HepG2 (cell line): ENCODE results near the gene MIF4GD. TPM values are rescaled to one million over a fixed set of nuclear protein-coding genes. Genes with fewer than 3 reads are reported as not detected.

Experiments used
- BRF2 ChIP-seq: sonication (generic); formaldehyde crosslinking; IDR thresholded peaks from 2 replicates; pipeline ENCODE4 v1.8.1; 2022; ENCODE audit warnings: mild to moderate bottlenecking, missing genetic modification reagents
- CBFB ChIP-seq: sonication (generic); formaldehyde crosslinking; IDR thresholded peaks from 2 replicates; pipeline ENCODE4 v1.4.0; 2020; ENCODE audit warnings: missing genetic modification reagents
- DPF2 ChIP-seq: sonication (generic); formaldehyde crosslinking; IDR thresholded peaks from 2 replicates; pipeline ENCODE4 v1.4.0; 2020; ENCODE audit warnings: mild to moderate bottlenecking, low read depth, missing genetic modification reagents, borderline replicate concordance
- E2F5 ChIP-seq: sonication (generic); formaldehyde crosslinking; conservative IDR thresholded peaks from 2 replicates; pipeline ENCODE4 v1.4.0; 2020; ENCODE audit warnings: missing genetic modification reagents
- FOXO4 ChIP-seq: sonication (generic); formaldehyde crosslinking; conservative IDR thresholded peaks from 2 replicates; pipeline ENCODE4 v1.8.1; 2023; ENCODE audit warnings: missing genetic modification reagents
- KLF16 ChIP-seq, 2 experiments: sonication (generic) in 1 of 2; formaldehyde crosslinking in 1 of 2; IDR thresholded peaks; 2 replicates each; pipeline versions ENCODE4 v1.6.1 to v1.8.0; 2016 to 2023; ENCODE audit warnings: missing genetic modification reagents in 2 of 2, missing compliant biosample characterization in 1 of 2
- MIXL1 ChIP-seq: IDR thresholded peaks from 2 replicates; pipeline ENCODE4 v1.6.1; 2016
- NCOR1 ChIP-seq: fragments of 200-600 bp; sonication (generic); IDR thresholded peaks from 2 replicates; pipeline ENCODE4 v1.7.0; 2017; ENCODE audit warnings: antibody characterized with exemption, low read length, borderline replicate concordance
- NFE2 ChIP-seq: sonication (generic); formaldehyde crosslinking; IDR thresholded peaks from 2 replicates; pipeline ENCODE4 v1.4.0; 2020; ENCODE audit warnings: missing genetic modification reagents
- NR2F6 ChIP-seq, 2 experiments: IDR thresholded peaks; 2 replicates each; pipeline ENCODE4 v1.6.1; 2016; ENCODE audit warnings: antibody characterized with exemption in 1 of 2, mild to moderate bottlenecking in 1 of 2
- RNF2 ChIP-seq: fragments of 450-650 bp; conservative IDR thresholded peaks from 2 replicates; pipeline ENCODE4 v1.6.1; 2016; ENCODE audit warnings: low read depth
- SAP130 ChIP-seq: IDR thresholded peaks from 2 replicates; pipeline ENCODE4 v1.6.1; 2016; ENCODE audit warnings: low read depth
- SKI ChIP-seq: fragments of 450-650 bp; IDR thresholded peaks from one replicate; pipeline ENCODE4 v1.6.1; 2018; ENCODE audit warnings: mild to moderate bottlenecking; ENCODE audit not compliant: partially characterized antibody
- SNAI1 ChIP-seq: sonication (generic); formaldehyde crosslinking; IDR thresholded peaks from 2 replicates; pipeline ENCODE4 v1.5.0; 2020; ENCODE audit warnings: mild to moderate bottlenecking, missing genetic modification reagents, borderline replicate concordance
- ZBTB21 ChIP-seq: sonication (generic); formaldehyde crosslinking; IDR thresholded peaks from 2 replicates; pipeline ENCODE4 v1.4.0; 2020; ENCODE audit warnings: missing genetic modification reagents
- ZNF263 ChIP-seq: sonication (generic); formaldehyde crosslinking; IDR thresholded peaks from 2 replicates; pipeline ENCODE4 v1.4.0; 2020; ENCODE audit warnings: missing genetic modification reagents
- ZNF629 ChIP-seq: sonication (generic); formaldehyde crosslinking; conservative IDR thresholded peaks from 2 replicates; pipeline ENCODE4 v1.5.0; 2020; ENCODE audit warnings: missing genetic modification reagents
- ZNF703 ChIP-seq: sonication (generic); formaldehyde crosslinking; IDR thresholded peaks from 2 replicates; pipeline ENCODE4 v1.5.1; 2020; ENCODE audit warnings: missing genetic modification reagents, mild to moderate bottlenecking, moderate library complexity, borderline replicate concordance
- ZNF713 ChIP-seq: sonication (generic); formaldehyde crosslinking; IDR thresholded peaks from 2 replicates; pipeline ENCODE4 v1.4.0; 2020; ENCODE audit warnings: mild to moderate bottlenecking, missing genetic modification reagents
- polyA plus RNA-seq, 8 experiments: library from polyadenylated mRNA; depleted of rRNA in 3 of 8; stranded (reverse) in 7 of 8; unstranded in 1 of 8; fragments of >200 nt; fragmentation: Illumina TruSeq in 4 of 8; extraction: Trizol in 4 of 8; gene quantifications; 2 replicates each; pipeline versions ENCODE4 v1.2.1 to v1.2.3, GENCODE V29; 2011 to 2016; ENCODE audit warnings: low read depth in 4 of 8, missing spikeins in 1 of 8, mixed read lengths in 1 of 8; ENCODE audit not compliant: insufficient read depth in 1 of 8
- total RNA-seq, 5 experiments: library from RNA; depleted of rRNA; stranded (reverse); fragments of >200 nt; fragmentation: Illumina TruSeq; extraction: Trizol; gene quantifications; 2 replicates each; pipeline ENCODE4 v1.2.3, GENCODE V29; 2016; ENCODE audit warnings: low read depth in 1 of 5
- TF ChIP-seq, protein P1 (sequence below): sonication (generic); formaldehyde crosslinking; conservative IDR thresholded peaks from 2 replicates; pipeline ENCODE4 v1.4.0; 2020; ENCODE audit warnings: missing genetic modification reagents
- TF ChIP-seq, protein P2 (sequence below): sonication (generic); formaldehyde crosslinking; conservative IDR thresholded peaks from 2 replicates; pipeline ENCODE4 v1.5.0; 2020; ENCODE audit warnings: missing genetic modification reagents
- TF ChIP-seq, protein P3 (sequence below): sonication (generic); formaldehyde crosslinking; IDR thresholded peaks from 2 replicates; pipeline ENCODE4 v1.4.0; 2020; ENCODE audit warnings: missing genetic modification reagents
- TF ChIP-seq, protein P4 (sequence below): sonication (generic); formaldehyde crosslinking; IDR thresholded peaks from 2 replicates; pipeline ENCODE4 v1.5.0; 2020; ENCODE audit warnings: missing genetic modification reagents

The MIF4GD gene
- total and polyA plus RNA-seq, 2 of the 13 experiments (the other 11 are each of a cell fraction or from before 2014, with no cell fraction given), result 14.0 to 28.0 TPM

GRCh38 chr17:75288770-75289114, 17.7 kb upstream of the MIF4GD start (continued):
- TF ChIP-seq, protein P1, sequence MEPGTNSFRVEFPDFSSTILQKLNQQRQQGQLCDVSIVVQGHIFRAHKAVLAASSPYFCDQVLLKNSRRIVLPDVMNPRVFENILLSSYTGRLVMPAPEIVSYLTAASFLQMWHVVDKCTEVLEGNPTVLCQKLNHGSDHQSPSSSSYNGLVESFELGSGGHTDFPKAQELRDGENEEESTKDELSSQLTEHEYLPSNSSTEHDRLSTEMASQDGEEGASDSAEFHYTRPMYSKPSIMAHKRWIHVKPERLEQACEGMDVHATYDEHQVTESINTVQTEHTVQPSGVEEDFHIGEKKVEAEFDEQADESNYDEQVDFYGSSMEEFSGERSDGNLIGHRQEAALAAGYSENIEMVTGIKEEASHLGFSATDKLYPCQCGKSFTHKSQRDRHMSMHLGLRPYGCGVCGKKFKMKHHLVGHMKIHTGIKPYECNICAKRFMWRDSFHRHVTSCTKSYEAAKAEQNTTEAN (CRISPR knock-in tag), result peak; percentile 61
- no peak for TF ChIP-seq MIXL1
- TF ChIP-seq, protein P2, sequence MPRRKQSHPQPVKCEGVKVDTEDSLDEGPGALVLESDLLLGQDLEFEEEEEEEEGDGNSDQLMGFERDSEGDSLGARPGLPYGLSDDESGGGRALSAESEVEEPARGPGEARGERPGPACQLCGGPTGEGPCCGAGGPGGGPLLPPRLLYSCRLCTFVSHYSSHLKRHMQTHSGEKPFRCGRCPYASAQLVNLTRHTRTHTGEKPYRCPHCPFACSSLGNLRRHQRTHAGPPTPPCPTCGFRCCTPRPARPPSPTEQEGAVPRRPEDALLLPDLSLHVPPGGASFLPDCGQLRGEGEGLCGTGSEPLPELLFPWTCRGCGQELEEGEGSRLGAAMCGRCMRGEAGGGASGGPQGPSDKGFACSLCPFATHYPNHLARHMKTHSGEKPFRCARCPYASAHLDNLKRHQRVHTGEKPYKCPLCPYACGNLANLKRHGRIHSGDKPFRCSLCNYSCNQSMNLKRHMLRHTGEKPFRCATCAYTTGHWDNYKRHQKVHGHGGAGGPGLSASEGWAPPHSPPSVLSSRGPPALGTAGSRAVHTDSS (CRISPR knock-in tag), result no peak
- peak; percentile 48; the same call in 1 of the 2 replicates for TF ChIP-seq ZNF703 (CRISPR knock-in tag)
- TF ChIP-seq DPF2 (CRISPR knock-in tag), result 0 out of 2 replicates have a peak, but pooled peaks have one; percentile 10
- no peak for TF ChIP-seq ZBTB21 (CRISPR knock-in tag)
- no peak for TF ChIP-seq CBFB (CRISPR knock-in tag)
- no peak for TF ChIP-seq FOXO4 (CRISPR knock-in tag)
- TF ChIP-seq ZNF629, result no peak; the same call in 1 of the 2 replicates
- TF ChIP-seq NCOR1, result no peak
- no peak for TF ChIP-seq ZNF263 (CRISPR knock-in tag)
- TF ChIP-seq NR2F6 (IDR thresholded peaks at IDR 0.05), result no peak
- TF ChIP-seq NR2F6 (CRISPR knock-in tag; IDR thresholded peaks at IDR 0.05), result 0 out of 2 replicates have a peak, but pooled peaks have one; percentile 27
- TF ChIP-seq SKI, result no peak
- TF ChIP-seq BRF2, result no peak
- TF ChIP-seq RNF2, result no peak
- TF ChIP-seq, protein P3, sequence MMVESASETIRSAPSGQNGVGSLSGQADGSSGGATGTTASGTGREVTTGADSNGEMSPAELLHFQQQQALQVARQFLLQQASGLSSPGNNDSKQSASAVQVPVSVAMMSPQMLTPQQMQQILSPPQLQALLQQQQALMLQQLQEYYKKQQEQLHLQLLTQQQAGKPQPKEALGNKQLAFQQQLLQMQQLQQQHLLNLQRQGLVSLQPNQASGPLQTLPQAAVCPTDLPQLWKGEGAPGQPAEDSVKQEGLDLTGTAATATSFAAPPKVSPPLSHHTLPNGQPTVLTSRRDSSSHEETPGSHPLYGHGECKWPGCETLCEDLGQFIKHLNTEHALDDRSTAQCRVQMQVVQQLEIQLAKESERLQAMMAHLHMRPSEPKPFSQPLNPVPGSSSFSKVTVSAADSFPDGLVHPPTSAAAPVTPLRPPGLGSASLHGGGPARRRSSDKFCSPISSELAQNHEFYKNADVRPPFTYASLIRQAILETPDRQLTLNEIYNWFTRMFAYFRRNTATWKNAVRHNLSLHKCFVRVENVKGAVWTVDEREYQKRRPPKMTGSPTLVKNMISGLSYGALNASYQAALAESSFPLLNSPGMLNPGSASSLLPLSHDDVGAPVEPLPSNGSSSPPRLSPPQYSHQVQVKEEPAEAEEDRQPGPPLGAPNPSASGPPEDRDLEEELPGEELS (CRISPR knock-in tag), result peak; percentile 33; the same call in 1 of the 2 replicates
- TF ChIP-seq, protein P4, sequence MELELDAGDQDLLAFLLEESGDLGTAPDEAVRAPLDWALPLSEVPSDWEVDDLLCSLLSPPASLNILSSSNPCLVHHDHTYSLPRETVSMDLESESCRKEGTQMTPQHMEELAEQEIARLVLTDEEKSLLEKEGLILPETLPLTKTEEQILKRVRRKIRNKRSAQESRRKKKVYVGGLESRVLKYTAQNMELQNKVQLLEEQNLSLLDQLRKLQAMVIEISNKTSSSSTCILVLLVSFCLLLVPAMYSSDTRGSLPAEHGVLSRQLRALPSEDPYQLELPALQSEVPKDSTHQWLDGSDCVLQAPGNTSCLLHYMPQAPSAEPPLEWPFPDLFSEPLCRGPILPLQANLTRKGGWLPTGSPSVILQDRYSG (CRISPR knock-in tag), result no peak
- TF ChIP-seq NFE2 (CRISPR knock-in tag), result no peak
- TF ChIP-seq ZNF713 (CRISPR knock-in tag), result no peak
- no peak for TF ChIP-seq SAP130
- no peak for TF ChIP-seq SNAI1 (CRISPR knock-in tag)
- no peak for TF ChIP-seq E2F5 (CRISPR knock-in tag)
- TF ChIP-seq KLF16 (CRISPR knock-in tag; IDR thresholded peaks at IDR 0.05), result no peak; a peak in 1 of 4 replicates
